B cell (primary cell): ENCODE data around the gene CD33. TPM values are rescaled to one million over a fixed set of nuclear protein-coding genes. Genes with fewer than 3 reads are reported as not detected.

ENCODE experiments used
- ATAC-seq: fragments of 200-7000 bp; cut with Tn5 transposase; one replicate; pipeline ENCODE4 v1.10.0; 2021; ENCODE audit warnings: low read depth, mild to moderate bottlenecking, moderate number of reproducible peaks, moderate library complexity
- CTCF ChIA-PET: fragments of 350-600 bp; sonication (Branson Sonifier 250); formaldehyde crosslinking; loops from one replicate; lab custom pipeline; 2021; ENCODE audit warnings: antibody characterized with exemption, inconsistent platforms; lab: Charles Lee
- POLR2A ChIA-PET: fragments of 350-600 bp; sonication (Branson Sonifier 250); formaldehyde crosslinking; loops from one replicate; lab custom pipeline; 2021; ENCODE audit warnings: antibody characterized with exemption; lab: Charles Lee
- DNase-seq: peaks from one replicate; pipeline ENCODE4 v3.0.0; 2013
- H2AFZ ChIP-seq: 2 replicates; pipeline ENCODE4 v1.6.1; 2012; ENCODE audit warnings: mild to moderate bottlenecking, low read depth, low read length; ENCODE audit not compliant: insufficient read depth, poor library complexity, severe bottlenecking
- H3K27ac ChIP-seq, 2 donors: 1 replicate in 1 of 2; 2 replicates in 1 of 2; pipeline ENCODE4 v1.5.1; 2012 to 2013; ENCODE audit warnings: low read length in 2 of 2, mild to moderate bottlenecking in 2 of 2, moderate library complexity in 1 of 2
- H3K27me3 ChIP-seq, 4 experiments: fragments of 200-600 bp in 1 of 4; sonication (generic) in 1 of 4; replicated peaks in 1 of 4; 1 replicate in 2 of 4; 2 replicates in 2 of 4; pipeline versions ENCODE4 v1.6.1 to v1.7.0; 2013 to 2016; ENCODE audit warnings: low read length in 3 of 4, mild to moderate bottlenecking in 2 of 4, mixed read lengths in 1 of 4, moderate library complexity in 1 of 4; ENCODE audit not compliant: insufficient read depth in 4 of 4, control insufficient read depth in 3 of 4; ENCODE audit errors: control extremely low read depth in 1 of 4
- H3K36me3 ChIP-seq, 2 experiments: replicated peaks in 1 of 2; 1 replicate in 1 of 2; 2 replicates in 1 of 2; pipeline versions ENCODE4 v1.6.1 to v1.7.1; 2013; ENCODE audit warnings: low read length in 1 of 2; ENCODE audit not compliant: insufficient read depth in 2 of 2, control insufficient read depth in 1 of 2; ENCODE audit errors: control extremely low read depth in 1 of 2, extremely low read depth in 1 of 2
- H3K4me1 ChIP-seq, 2 donors: fragments of 200-600 bp in 1 of 2; sonication (generic) in 1 of 2; 1 replicate in 1 of 2; 2 replicates in 1 of 2; pipeline versions ENCODE4 v1.5.1 to v1.6.1; 2013 to 2017; ENCODE audit warnings: low read length in 2 of 2; ENCODE audit not compliant: control insufficient read depth in 2 of 2, insufficient read depth in 2 of 2
- H3K4me2 ChIP-seq: replicated peaks from 2 replicates; pipeline ENCODE3; 2012; ENCODE audit warnings: mild to moderate bottlenecking, low read depth, low read length; ENCODE audit not compliant: poor library complexity, severe bottlenecking
- H3K4me3 ChIP-seq, 5 experiments: fragments of 200-600 bp in 1 of 5; sonication (generic) in 1 of 5; 1 replicate in 3 of 5; 2 replicates in 2 of 5; pipeline versions ENCODE4 v1.5.1 to v1.7.0; 2011 to 2016; ENCODE audit warnings: low read length in 4 of 5, mild to moderate bottlenecking in 4 of 5, low read depth in 2 of 5, control low read depth in 1 of 5, moderate library complexity in 1 of 5; ENCODE audit not compliant: insufficient read depth in 1 of 5; ENCODE audit errors: control extremely low read depth in 1 of 5, extremely low read depth in 1 of 5
- H3K79me2 ChIP-seq: fragments of 200-600 bp; sonication (generic); one replicate; pipeline ENCODE4 v1.6.0; 2016; ENCODE audit warnings: low read length; ENCODE audit not compliant: control insufficient read depth, insufficient read depth
- H3K9ac ChIP-seq: fragments of 200-600 bp; sonication (generic); 2 replicates; pipeline ENCODE4 v1.6.1; 2017; ENCODE audit warnings: mild to moderate bottlenecking, low read length, moderate library complexity
- H3K9me3 ChIP-seq, 3 donors: one replicate each; pipeline versions ENCODE4 v1.6.1 to v1.7.1; 2013; ENCODE audit warnings: low read length in 2 of 3; ENCODE audit not compliant: control insufficient read depth in 2 of 3, insufficient read depth in 1 of 3; ENCODE audit errors: control extremely low read depth in 1 of 3
- H4K20me1 ChIP-seq: 2 replicates; pipeline ENCODE4 v1.6.0; 2012; ENCODE audit warnings: mild to moderate bottlenecking, low read length; ENCODE audit not compliant: insufficient read depth, control insufficient read depth, poor library complexity, severe bottlenecking
- H3K27ac Mint-ChIP-seq: one replicate; pipeline ENCODE4 v1.8.0; 2021; ENCODE audit warnings: mixed read lengths
- H3K27me3 Mint-ChIP-seq: one replicate; pipeline ENCODE4 v1.8.0; 2021; ENCODE audit warnings: mixed read lengths
- H3K4me1 Mint-ChIP-seq: one replicate; pipeline ENCODE4 v1.8.0; 2021; ENCODE audit warnings: mixed read lengths
- H3K4me3 Mint-ChIP-seq: one replicate; pipeline ENCODE4 v1.8.0; 2021; ENCODE audit warnings: mixed read lengths
- H3K9me3 Mint-ChIP-seq: one replicate; pipeline ENCODE4 v1.8.0; 2022; ENCODE audit warnings: mixed read lengths; ENCODE audit not compliant: insufficient read depth
- EZH2 ChIP-seq: IDR thresholded peaks from 2 replicates; pipeline ENCODE4 v1.6.1; 2012; ENCODE audit warnings: borderline replicate concordance, low read depth, mild to moderate bottlenecking, moderate library complexity, low read length; ENCODE audit not compliant: insufficient read depth, poor library complexity, severe bottlenecking
- WGBS: methylation state at CpG from one replicate; pipeline ENCODE4 v1.1.5; 2013; ENCODE audit warnings: missing lambda C conversion rate; ENCODE audit not compliant: insufficient coverage; 5-methylcytosine and 5-hydroxymethylcytosine counted together
- intact Hi-C: fragments of 100-400 bp; cut with micrococcal nuclease; formaldehyde crosslinking; loops from one replicate; pipeline ENCODE4 v1.10.0; 2022
- polyA plus RNA-seq: library from polyadenylated mRNA; depleted of rRNA; stranded (reverse); fragments of >200 nt; gene quantifications from 2 replicates; pipeline ENCODE4 v1.2.3, GENCODE V29; 2012
- total RNA-seq, 2 donors: library from RNA; stranded (reverse); fragments of 120-200 nt in 1 of 2; gene quantifications; 1 replicate in 1 of 2; 2 replicates in 1 of 2; pipeline versions ENCODE4 v1.2.3 to v1.2.4, GENCODE V29; 2013 to 2022
- TF ChIP-seq, protein P1 (sequence below): fragments of 200-600 bp; IDR thresholded peaks from one replicate; pipeline ENCODE4 v1.8.0; 2022; ENCODE audit warnings: antibody characterized with exemption, mild to moderate bottlenecking

Gene CD33
- total and polyA plus RNA-seq, 2 donors (not counting 1 experiment from before 2014, with no cell fraction given): 1.3 TPM; not detected in 1

DNA sequence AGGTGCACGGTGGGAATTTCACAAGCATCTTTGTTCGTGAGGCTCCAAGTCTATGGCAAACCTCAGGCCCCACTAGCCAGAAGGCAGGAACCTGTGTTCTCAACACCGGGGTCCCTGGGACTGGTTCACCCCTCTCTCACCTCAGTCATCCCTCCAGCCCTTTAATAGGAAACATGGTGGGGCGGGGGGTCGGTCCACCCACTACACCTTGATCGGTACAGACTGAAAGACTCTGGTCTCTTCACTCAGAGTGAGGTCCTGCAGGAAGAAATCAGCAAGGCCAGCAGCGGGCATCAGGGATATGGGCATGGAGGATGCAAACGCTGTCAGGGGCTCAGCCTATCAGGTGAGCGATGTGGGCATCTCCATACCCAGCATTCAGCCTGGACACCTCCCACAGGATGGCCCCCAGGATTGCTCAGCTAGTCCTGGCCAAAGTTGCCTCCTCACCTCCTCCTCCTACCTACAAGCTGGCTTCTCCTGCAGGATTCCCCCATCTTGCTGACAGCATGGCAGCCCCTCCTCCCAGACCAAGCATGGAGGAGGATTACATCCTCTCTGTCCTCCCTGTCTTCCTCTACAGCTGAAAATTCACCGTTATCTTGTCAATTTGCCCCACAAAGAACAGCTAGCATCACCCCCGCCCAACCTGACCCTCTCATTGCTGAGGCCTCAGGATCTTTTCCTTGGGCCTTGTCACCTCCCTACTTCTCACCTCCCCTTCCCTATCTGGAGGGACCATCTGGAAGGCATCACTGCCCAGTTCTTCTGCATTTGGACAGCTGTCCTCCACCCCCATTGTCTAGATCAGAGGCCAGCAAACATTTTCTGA is 37.3 kb upstream of the CD33 start:
- ChIA-PET CTCF (no interaction called here), POLR2A (no interaction called here)
- TF ChIP-seq, protein P1, sequence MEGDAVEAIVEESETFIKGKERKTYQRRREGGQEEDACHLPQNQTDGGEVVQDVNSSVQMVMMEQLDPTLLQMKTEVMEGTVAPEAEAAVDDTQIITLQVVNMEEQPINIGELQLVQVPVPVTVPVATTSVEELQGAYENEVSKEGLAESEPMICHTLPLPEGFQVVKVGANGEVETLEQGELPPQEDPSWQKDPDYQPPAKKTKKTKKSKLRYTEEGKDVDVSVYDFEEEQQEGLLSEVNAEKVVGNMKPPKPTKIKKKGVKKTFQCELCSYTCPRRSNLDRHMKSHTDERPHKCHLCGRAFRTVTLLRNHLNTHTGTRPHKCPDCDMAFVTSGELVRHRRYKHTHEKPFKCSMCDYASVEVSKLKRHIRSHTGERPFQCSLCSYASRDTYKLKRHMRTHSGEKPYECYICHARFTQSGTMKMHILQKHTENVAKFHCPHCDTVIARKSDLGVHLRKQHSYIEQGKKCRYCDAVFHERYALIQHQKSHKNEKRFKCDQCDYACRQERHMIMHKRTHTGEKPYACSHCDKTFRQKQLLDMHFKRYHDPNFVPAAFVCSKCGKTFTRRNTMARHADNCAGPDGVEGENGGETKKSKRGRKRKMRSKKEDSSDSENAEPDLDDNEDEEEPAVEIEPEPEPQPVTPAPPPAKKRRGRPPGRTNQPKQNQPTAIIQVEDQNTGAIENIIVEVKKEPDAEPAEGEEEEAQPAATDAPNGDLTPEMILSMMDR: no peak
- no peak for TF ChIP-seq EZH2
- Mint-ChIP-seq H3K4me1 (no peaks in the 10 kb centered on the region), H3K9me3 (no peaks in the 10 kb centered on the region), H3K27me3 (peaks cover 32% of the 10 kb centered on the region), H3K4me3 (no peak overlapping the region), H3K27ac (no peak overlapping the region)
- no peaks in the 10 kb centered on the region for H4K20me1 ChIP-seq
- intact Hi-C loops: no loop called here
- DNase-seq (no peak), ATAC-seq (no peak)
- H3K9ac ChIP-seq: no peak overlapping the region
- peaks cover 0 to 3% (median 0%) of the 10 kb centered on the region in 4 experiments for H3K27me3 ChIP-seq
- H3K4me1 ChIP-seq: no peaks in the 10 kb centered on the region
- H3K79me2 ChIP-seq: no peaks in the 10 kb centered on the region
- WGBS: 93% methylated on average over 10 of the region's 11 CpGs
- H3K4me2 ChIP-seq: no peak overlapping the region
- no peaks in the 10 kb centered on the region for H3K36me3 ChIP-seq
- H3K27ac ChIP-seq: no peak overlapping the region
- no peak overlapping the region for H3K4me3 ChIP-seq
- H2AFZ ChIP-seq: no peak overlapping the region
- no peaks in the 10 kb centered on the region for H3K9me3 ChIP-seq

DNA sequence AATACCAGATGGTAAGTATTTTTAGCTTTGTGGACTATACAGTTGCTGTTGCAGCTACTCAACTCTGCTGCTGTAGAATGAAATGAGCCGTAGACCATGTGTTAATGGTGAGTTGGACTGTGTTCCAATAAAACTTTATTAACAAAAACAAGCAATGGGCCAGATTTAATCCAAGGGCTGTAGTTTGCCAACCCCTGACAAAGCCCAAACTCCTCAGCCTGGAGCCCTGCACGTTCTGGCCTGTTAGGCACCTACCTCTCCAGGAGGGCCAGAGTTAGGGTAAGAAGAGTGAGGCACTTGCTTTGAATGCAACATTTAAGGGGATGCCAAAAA is 36.7 kb upstream of the CD33 start:
- Histone ChIP-seq H3K4me3 (no peak overlapping the region), H3K9ac (no peak overlapping the region), H4K20me1 (no peaks in the 10 kb centered on the region), H3K4me2 (no peak overlapping the region), H3K27ac (no peak overlapping the region), H2AFZ (no peak overlapping the region), H3K9me3 (no peaks in the 10 kb centered on the region), H3K79me2 (no peaks in the 10 kb centered on the region), H3K4me1 (no peaks in the 10 kb centered on the region), H3K36me3 (no peaks in the 10 kb centered on the region), H3K27me3 (peaks cover 0 to 3% (median 0%) of the 10 kb centered on the region in 4 experiments)
- TF ChIP-seq EZH2: no peak
- TF ChIP-seq, protein P1: no peak
- H3K27ac Mint-ChIP-seq: no peak overlapping the region
- ATAC-seq (no peak), DNase-seq (no peak)
- H3K27me3 Mint-ChIP-seq: peaks cover 32% of the 10 kb centered on the region
- intact Hi-C loops: no loop called here
- POLR2A ChIA-PET: no interaction called here
- no peaks in the 10 kb centered on the region for H3K4me1 Mint-ChIP-seq
- WGBS: no CpG with 5 or more reads among the region's 2 CpGs
- no peak overlapping the region for H3K4me3 Mint-ChIP-seq
- no peaks in the 10 kb centered on the region for H3K9me3 Mint-ChIP-seq
- CTCF ChIA-PET: no interaction called here
